ENCODE measurements around the gene NRCAM.

NRCAM gene

DNA sequence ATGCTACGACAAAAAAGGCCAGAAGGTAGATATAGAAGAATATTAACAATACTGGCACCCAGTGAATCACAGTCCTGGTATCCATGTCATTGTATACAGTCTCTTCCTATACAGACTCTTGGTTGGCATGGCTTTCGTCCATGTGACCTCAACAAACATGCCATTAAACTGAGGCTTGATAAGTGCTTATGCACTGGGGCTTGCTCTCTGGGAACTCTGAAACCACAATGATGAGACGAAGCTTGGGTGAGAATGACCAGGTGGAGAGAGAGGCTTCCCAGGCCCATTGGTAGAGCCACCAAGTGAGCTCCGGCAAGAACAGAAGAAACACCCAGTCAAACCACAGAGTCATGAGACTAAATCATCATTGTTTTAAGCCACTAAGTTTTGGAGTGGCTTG, 36.5 kb upstream of the NRCAM start:
- TF ChIP-seq, protein P1, sequence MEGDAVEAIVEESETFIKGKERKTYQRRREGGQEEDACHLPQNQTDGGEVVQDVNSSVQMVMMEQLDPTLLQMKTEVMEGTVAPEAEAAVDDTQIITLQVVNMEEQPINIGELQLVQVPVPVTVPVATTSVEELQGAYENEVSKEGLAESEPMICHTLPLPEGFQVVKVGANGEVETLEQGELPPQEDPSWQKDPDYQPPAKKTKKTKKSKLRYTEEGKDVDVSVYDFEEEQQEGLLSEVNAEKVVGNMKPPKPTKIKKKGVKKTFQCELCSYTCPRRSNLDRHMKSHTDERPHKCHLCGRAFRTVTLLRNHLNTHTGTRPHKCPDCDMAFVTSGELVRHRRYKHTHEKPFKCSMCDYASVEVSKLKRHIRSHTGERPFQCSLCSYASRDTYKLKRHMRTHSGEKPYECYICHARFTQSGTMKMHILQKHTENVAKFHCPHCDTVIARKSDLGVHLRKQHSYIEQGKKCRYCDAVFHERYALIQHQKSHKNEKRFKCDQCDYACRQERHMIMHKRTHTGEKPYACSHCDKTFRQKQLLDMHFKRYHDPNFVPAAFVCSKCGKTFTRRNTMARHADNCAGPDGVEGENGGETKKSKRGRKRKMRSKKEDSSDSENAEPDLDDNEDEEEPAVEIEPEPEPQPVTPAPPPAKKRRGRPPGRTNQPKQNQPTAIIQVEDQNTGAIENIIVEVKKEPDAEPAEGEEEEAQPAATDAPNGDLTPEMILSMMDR (IDR thresholded peaks at IDR 0.05; ENCODE audit: borderline replicate concordance, control extremely low read depth, extremely low read depth, insufficient read depth, missing control alignments), result no peak
- in situ Hi-C loops (cut with MboI; ENCODE audit: low sequenced_read_pairs, unreplicated experiment), result no loop called here
- DNase-seq (ENCODE audit: low spot score), result no peak

DNA sequence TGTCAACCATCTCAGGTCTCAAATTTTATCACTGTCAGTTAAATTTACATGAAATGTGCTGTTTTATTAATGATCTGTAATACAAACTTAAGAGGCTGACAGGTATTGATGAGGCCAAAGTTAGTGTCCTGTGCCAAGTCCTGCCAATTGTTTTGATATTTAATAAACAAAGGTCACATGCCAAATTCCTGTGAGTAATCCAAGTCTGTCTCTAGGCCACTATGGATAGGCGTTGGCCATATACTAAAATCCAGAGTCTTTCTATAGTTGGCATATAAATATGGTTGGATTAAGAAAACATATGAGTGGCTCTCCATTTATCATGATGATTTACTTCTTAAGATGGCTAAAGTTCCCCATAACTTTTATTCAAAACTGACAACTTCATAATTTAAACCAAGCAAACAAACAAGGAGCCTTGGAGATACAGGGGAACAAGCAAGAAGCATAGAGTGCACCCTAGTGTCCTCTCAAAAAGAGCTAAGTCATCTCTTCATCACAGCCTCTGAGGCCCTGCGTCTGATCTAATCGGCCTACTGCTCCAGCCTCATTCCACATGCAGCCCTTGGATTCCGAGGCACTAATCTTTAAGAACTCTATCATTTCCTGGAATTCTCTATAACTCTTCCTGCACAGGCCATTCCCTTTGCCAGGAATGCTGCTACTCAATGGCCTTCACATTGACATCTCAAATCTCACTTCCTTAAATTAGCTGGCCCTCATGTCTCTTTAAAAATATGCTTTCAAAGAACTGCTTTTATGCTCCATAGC, 32.7 kb upstream of the NRCAM start:
- DNase-seq (ENCODE audit: low spot score), result no peak
- TF ChIP-seq, protein P1 (IDR thresholded peaks at IDR 0.05; ENCODE audit: borderline replicate concordance, control extremely low read depth, extremely low read depth, insufficient read depth, missing control alignments), result no peak
- in situ Hi-C loops (cut with MboI; ENCODE audit: low sequenced_read_pairs, unreplicated experiment), result loop anchor here (10.0 kb wide), 1 partner anchor 304 kb away; no protein-coding TSS in a partner anchor

DNA sequence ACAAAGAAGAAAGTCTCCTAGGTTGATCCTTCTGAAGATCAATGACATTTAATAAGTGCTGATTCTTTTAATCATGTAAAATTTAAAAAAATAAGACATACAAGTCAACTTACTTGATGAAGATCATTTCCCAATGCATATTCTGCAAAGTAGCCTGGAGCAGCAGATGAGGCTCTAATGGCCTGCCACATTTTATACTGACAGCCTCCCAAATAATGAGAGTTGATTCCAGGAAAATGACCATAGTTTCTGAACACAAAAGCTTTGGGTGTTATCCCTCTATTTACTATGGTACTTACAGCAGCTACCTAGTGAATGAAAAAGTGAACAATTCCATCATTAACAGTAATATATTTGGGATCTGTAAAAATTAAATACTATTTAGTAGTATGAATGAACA, 31.4 kb upstream of the NRCAM start:
- no peak for DNase-seq (ENCODE audit: low spot score)
- TF ChIP-seq, protein P1 (IDR thresholded peaks at IDR 0.05; ENCODE audit: borderline replicate concordance, control extremely low read depth, extremely low read depth, insufficient read depth, missing control alignments), result no peak
- in situ Hi-C loops (cut with MboI; ENCODE audit: low sequenced_read_pairs, unreplicated experiment), result loop anchor here (10.0 kb wide), 1 partner anchor 303 kb away; no protein-coding TSS in a partner anchor

DNA sequence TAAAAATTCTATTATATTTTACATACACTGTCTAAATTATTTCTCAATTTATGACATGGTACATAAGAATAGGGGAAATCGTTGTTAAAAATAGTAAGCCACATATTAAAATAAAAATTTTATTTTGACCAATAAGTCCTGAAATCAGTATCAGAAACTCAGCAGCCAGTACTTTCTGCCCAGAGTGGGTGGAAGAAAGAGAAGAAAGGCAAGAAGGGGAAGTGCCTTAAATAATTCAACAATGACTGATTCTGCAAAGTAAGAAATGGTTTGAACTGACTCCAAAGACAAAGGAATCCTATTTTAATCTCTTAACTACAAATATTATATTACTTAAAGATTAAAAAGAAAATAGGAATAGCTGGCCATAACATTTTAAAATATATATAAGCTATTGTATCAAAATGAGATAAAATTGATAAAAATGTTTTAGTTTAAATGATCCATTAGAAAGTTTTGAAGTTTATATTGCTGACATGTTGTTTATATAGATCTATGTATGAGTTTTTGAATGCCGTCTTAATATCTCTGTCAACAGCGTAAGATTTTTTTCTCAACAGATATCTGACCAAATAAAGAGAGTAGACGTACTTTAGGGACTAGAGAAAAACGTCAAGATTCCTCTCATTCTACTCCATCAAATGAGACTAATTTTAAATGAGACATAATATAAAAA, 30.2 kb upstream of the NRCAM start:
- TF ChIP-seq, protein P1 (IDR thresholded peaks at IDR 0.05; ENCODE audit: borderline replicate concordance, control extremely low read depth, extremely low read depth, insufficient read depth, missing control alignments), result no peak
- in situ Hi-C loops (cut with MboI; ENCODE audit: low sequenced_read_pairs, unreplicated experiment), result loop anchor here (10.0 kb wide), 1 partner anchor 302 kb away; no protein-coding TSS in a partner anchor
- peak; percentile 31 for DNase-seq (ENCODE audit: low spot score)

DNA sequence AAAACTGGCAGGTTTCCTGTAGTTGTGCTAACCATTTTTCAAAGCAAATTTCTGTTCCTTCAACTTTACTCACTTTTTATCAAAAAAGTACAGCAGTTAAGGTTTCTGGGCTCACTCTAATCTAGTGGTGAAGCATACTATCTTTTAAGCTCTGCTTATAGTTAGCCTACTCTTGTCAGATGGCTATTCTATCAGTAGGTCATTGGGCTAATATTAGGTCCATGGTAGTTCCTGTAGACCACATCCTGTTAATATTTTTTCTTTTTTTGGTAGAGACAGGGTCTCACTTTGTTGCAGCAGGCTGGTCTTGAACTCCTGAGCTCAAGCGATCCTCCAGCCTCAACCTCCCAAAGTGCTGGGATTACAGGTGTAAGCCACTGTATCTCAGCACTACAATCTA, 27.9 kb upstream of the NRCAM start:
- TF ChIP-seq, protein P1 (IDR thresholded peaks at IDR 0.05; ENCODE audit: borderline replicate concordance, control extremely low read depth, extremely low read depth, insufficient read depth, missing control alignments), result no peak
- DNase-seq (ENCODE audit: low spot score), result no peak
- in situ Hi-C loops (cut with MboI; ENCODE audit: low sequenced_read_pairs, unreplicated experiment), result loop anchor here (10.0 kb wide), 1 partner anchor 299 kb away; no protein-coding TSS in a partner anchor

DNA sequence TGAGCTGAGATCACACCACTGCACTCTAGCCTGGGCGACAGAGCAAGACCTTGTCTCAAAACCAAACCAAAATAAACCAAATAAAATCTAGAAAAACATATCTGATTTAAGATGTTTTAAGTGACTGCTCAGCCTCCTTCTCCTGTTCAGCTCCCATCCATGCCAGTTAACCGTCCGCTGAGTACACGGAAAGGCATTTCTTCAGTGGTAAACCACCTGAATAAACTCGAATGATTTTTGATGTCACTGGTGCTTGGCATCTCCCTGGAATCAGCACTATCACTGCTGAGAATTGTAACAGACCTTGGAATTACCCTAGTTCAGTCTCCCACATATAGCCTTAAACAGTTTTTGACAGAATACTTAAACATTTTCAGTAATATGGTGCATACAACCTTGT, 24.1 kb upstream of the NRCAM start:
- TF ChIP-seq, protein P1 (IDR thresholded peaks at IDR 0.05; ENCODE audit: borderline replicate concordance, control extremely low read depth, extremely low read depth, insufficient read depth, missing control alignments), result no peak
- in situ Hi-C loops (cut with MboI; ENCODE audit: low sequenced_read_pairs, unreplicated experiment), result loop anchor here (10.0 kb wide), 1 partner anchor 296 kb away; no protein-coding TSS in a partner anchor
- no peak for DNase-seq (ENCODE audit: low spot score)

All from GM13976 (cell line).